ENCODE results near the gene RALB.
"Not testable (repeated sequence)": the region's sequence is repeated elsewhere in the genome, so short reads cannot be mapped to it uniquely, and the experiment has no call there.

- TF ChIP-seq MAX (CRISPR knock-in tag; IDR thresholded peaks at IDR 0.05); CTCF (IDR thresholded peaks at IDR 0.05); NFYB (CRISPR knock-in tag; conservative IDR thresholded peaks at IDR 0.05; ENCODE audit: low read depth); ZNF317 (CRISPR knock-in tag; IDR thresholded peaks at IDR 0.05; ENCODE audit: borderline replicate concordance, low read depth); FOXP1 (CRISPR knock-in tag; IDR thresholded peaks at IDR 0.05; ENCODE audit: borderline replicate concordance); TEAD4 (CRISPR knock-in tag; IDR thresholded peaks at IDR 0.05); ATF1 (CRISPR knock-in tag; IDR thresholded peaks at IDR 0.05); PREB (CRISPR knock-in tag; IDR thresholded peaks at IDR 0.05; ENCODE audit: borderline replicate concordance); EMX1 (CRISPR knock-in tag; IDR thresholded peaks at IDR 0.05); TP53 (CRISPR knock-in tag; IDR thresholded peaks at IDR 0.05): not testable (repeated sequence)
- TF ChIP-seq, protein P1, sequence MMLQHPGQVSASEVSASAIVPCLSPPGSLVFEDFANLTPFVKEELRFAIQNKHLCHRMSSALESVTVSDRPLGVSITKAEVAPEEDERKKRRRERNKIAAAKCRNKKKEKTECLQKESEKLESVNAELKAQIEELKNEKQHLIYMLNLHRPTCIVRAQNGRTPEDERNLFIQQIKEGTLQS (CRISPR knock-in tag; conservative IDR thresholded peaks at IDR 0.05) = not testable (repeated sequence)
- TF ChIP-seq, protein P2, sequence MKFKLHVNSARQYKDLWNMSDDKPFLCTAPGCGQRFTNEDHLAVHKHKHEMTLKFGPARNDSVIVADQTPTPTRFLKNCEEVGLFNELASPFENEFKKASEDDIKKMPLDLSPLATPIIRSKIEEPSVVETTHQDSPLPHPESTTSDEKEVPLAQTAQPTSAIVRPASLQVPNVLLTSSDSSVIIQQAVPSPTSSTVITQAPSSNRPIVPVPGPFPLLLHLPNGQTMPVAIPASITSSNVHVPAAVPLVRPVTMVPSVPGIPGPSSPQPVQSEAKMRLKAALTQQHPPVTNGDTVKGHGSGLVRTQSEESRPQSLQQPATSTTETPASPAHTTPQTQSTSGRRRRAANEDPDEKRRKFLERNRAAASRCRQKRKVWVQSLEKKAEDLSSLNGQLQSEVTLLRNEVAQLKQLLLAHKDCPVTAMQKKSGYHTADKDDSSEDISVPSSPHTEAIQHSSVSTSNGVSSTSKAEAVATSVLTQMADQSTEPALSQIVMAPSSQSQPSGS (CRISPR knock-in tag; IDR thresholded peaks at IDR 0.05; ENCODE audit: borderline replicate concordance, low read depth) = not testable (repeated sequence)
- TF ChIP-seq, protein P3, sequence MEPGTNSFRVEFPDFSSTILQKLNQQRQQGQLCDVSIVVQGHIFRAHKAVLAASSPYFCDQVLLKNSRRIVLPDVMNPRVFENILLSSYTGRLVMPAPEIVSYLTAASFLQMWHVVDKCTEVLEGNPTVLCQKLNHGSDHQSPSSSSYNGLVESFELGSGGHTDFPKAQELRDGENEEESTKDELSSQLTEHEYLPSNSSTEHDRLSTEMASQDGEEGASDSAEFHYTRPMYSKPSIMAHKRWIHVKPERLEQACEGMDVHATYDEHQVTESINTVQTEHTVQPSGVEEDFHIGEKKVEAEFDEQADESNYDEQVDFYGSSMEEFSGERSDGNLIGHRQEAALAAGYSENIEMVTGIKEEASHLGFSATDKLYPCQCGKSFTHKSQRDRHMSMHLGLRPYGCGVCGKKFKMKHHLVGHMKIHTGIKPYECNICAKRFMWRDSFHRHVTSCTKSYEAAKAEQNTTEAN (CRISPR knock-in tag; IDR thresholded peaks at IDR 0.05) = not testable (repeated sequence)
- TF ChIP-seq, protein P4, sequence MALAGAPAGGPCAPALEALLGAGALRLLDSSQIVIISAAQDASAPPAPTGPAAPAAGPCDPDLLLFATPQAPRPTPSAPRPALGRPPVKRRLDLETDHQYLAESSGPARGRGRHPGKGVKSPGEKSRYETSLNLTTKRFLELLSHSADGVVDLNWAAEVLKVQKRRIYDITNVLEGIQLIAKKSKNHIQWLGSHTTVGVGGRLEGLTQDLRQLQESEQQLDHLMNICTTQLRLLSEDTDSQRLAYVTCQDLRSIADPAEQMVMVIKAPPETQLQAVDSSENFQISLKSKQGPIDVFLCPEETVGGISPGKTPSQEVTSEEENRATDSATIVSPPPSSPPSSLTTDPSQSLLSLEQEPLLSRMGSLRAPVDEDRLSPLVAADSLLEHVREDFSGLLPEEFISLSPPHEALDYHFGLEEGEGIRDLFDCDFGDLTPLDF (CRISPR knock-in tag; IDR thresholded peaks at IDR 0.05) = not testable (repeated sequence)
Measured at GRCh38 chr2:120310841-120311240, 58.2 kb downstream of the RALB start.
